Measurements from ENCODE around the gene ZHX3.
A peak's percentile ranks its signal among the peaks of the same experiment; 100 is the strongest.

The ZHX3 gene

GRCh38 chr20:41174373-41174772 is 143.2 kb downstream of the ZHX3 start:
- no peak for DNase-seq (ENCODE audit: low spot score)
- Histone ChIP-seq H4K91ac (ENCODE audit: low read depth, low read length, poor library complexity) (no peak overlapping the region), H3K4me1 (ENCODE audit: control insufficient read depth in 2 of 2, insufficient read depth in 1 of 2, low read depth in 1 of 2, low read length in 2 of 2) (peaks cover 6 to 22% of the 10 kb centered on the region in 2 donors), H3K27me3 (ENCODE audit: control insufficient read depth in 3 of 3, insufficient read depth in 3 of 3, low read depth in 1 of 3, low read length in 3 of 3) (no peaks in the 10 kb centered on the region), H2AFZ (ENCODE audit: low read length) (no peak overlapping the region), H2BK15ac (ENCODE audit: low read length) (no peak overlapping the region), H3K27ac (replicated peaks; ENCODE audit: low read length) (peak overlapping the region; percentile 17), H3K14ac (ENCODE audit: low read length) (no peak overlapping the region), H3K23ac (ENCODE audit: low read depth, low read length, poor library complexity) (no peak overlapping the region), H3K4me3 (ENCODE audit: low read length in 2 of 2) (no peak overlapping the region), H2BK12ac (ENCODE audit: low read length) (no peak overlapping the region), H3K9me3 (replicated peaks in 1 of 2; ENCODE audit: control insufficient read depth in 2 of 2, insufficient read depth in 1 of 2, low read depth in 1 of 2, low read length in 2 of 2) (no peaks in the 10 kb centered on the region), H4K8ac (ENCODE audit: low read depth, low read length) (no peak overlapping the region), H3K9ac (ENCODE audit: low read depth, low read length, poor library complexity) (no peak overlapping the region), H3K36me3 (replicated peaks in 1 of 2; ENCODE audit: control insufficient read depth in 2 of 2, insufficient read depth in 2 of 2, low read length in 2 of 2) (peaks cover 66 to 97% of the 10 kb centered on the region in 2 donors), H2AK5ac (ENCODE audit: low read depth, low read length) (no peak overlapping the region), H3K4ac (ENCODE audit: low read length) (no peak overlapping the region), H3K79me1 (ENCODE audit: low read depth, low read length) (no peaks in the 10 kb centered on the region), H3K18ac (ENCODE audit: low read length) (no peak overlapping the region), H2BK5ac (ENCODE audit: low read length) (no peak overlapping the region), H3K4me2 (ENCODE audit: insufficient read depth, low read length, poor library complexity, severe bottlenecking) (no peak overlapping the region), H2BK120ac (ENCODE audit: low read depth, low read length) (no peak overlapping the region)
- no CpG with 5 or more reads among the region's 10 CpGs for WGBS, 2 donors (ENCODE audit: extremely low coverage in 2 of 2, insufficient read length in 2 of 2, insufficient replicate concordance in 1 of 2)

- Histone ChIP-seq H2AFZ (ENCODE audit: low read length) (no peak overlapping the region), H3K9ac (ENCODE audit: low read depth, low read length, poor library complexity) (no peak overlapping the region), H3K27me3 (ENCODE audit: control insufficient read depth in 3 of 3, insufficient read depth in 3 of 3, low read depth in 1 of 3, low read length in 3 of 3) (no peaks in the 10 kb centered on the region), H4K91ac (ENCODE audit: low read depth, low read length, poor library complexity) (no peak overlapping the region), H2BK15ac (ENCODE audit: low read length) (no peak overlapping the region), H2BK5ac (ENCODE audit: low read length) (peak overlapping the region; percentile 4), H3K18ac (ENCODE audit: low read length) (peak overlapping the region; percentile 66), H3K36me3 (replicated peaks in 1 of 2; ENCODE audit: control insufficient read depth in 2 of 2, insufficient read depth in 2 of 2, low read length in 2 of 2) (peaks cover 72 to 97% of the 10 kb centered on the region in 2 donors), H3K4me2 (ENCODE audit: insufficient read depth, low read length, poor library complexity, severe bottlenecking) (no peak overlapping the region), H3K4me3 (ENCODE audit: low read length in 2 of 2) (peak overlapping the region in 1 of 2 donors; percentile 49), H3K27ac (replicated peaks; ENCODE audit: low read length) (peak overlapping the region; percentile 19), H3K4me1 (ENCODE audit: control insufficient read depth in 2 of 2, insufficient read depth in 1 of 2, low read depth in 1 of 2, low read length in 2 of 2) (peaks cover 6 to 19% of the 10 kb centered on the region in 2 donors), H2BK12ac (ENCODE audit: low read length) (no peak overlapping the region), H2BK120ac (ENCODE audit: low read depth, low read length) (no peak overlapping the region), H2AK5ac (ENCODE audit: low read depth, low read length) (no peak overlapping the region), H3K23ac (ENCODE audit: low read depth, low read length, poor library complexity) (no peak overlapping the region), H3K79me1 (ENCODE audit: low read depth, low read length) (no peaks in the 10 kb centered on the region), H3K14ac (ENCODE audit: low read length) (no peak overlapping the region), H3K9me3 (replicated peaks in 1 of 2; ENCODE audit: control insufficient read depth in 2 of 2, insufficient read depth in 1 of 2, low read depth in 1 of 2, low read length in 2 of 2) (no peaks in the 10 kb centered on the region), H4K8ac (ENCODE audit: low read depth, low read length) (no peak overlapping the region), H3K4ac (ENCODE audit: low read length) (no peak overlapping the region)
- DNase-seq (ENCODE audit: low spot score), result no peak
- WGBS, 2 donors (ENCODE audit: extremely low coverage in 2 of 2, insufficient read length in 2 of 2, insufficient replicate concordance in 1 of 2), result no CpG with 5 or more reads among the region's 13 CpGs
Observed at GRCh38 chr20:41173791-41174341, 143.7 kb downstream of the ZHX3 start.

- no CpG with 5 or more reads among the region's 9 CpGs for WGBS, 2 donors (ENCODE audit: extremely low coverage in 2 of 2, insufficient read length in 2 of 2, insufficient replicate concordance in 1 of 2)
- no peak overlapping the region for H2BK12ac ChIP-seq (ENCODE audit: low read length)
- H3K18ac ChIP-seq (ENCODE audit: low read length), result peak overlapping the region; percentile 29
- H3K4me3 ChIP-seq (ENCODE audit: low read length in 2 of 2), result no peak overlapping the region
- no peak overlapping the region for H2AFZ ChIP-seq (ENCODE audit: low read length)
- no peak overlapping the region for H2BK15ac ChIP-seq (ENCODE audit: low read length)
- peak; percentile 69 for DNase-seq (ENCODE audit: low spot score)
- no peaks in the 10 kb centered on the region for H3K79me1 ChIP-seq (ENCODE audit: low read depth, low read length)
- peak overlapping the region; percentile 4 for H2BK5ac ChIP-seq (ENCODE audit: low read length)
- H4K8ac ChIP-seq (ENCODE audit: low read depth, low read length), result no peak overlapping the region
- H3K9me3 ChIP-seq (replicated peaks in 1 of 2; ENCODE audit: control insufficient read depth in 2 of 2, insufficient read depth in 1 of 2, low read depth in 1 of 2, low read length in 2 of 2), result no peaks in the 10 kb centered on the region
- no peak overlapping the region for H3K27ac ChIP-seq (replicated peaks; ENCODE audit: low read length)
- H3K4me2 ChIP-seq (ENCODE audit: insufficient read depth, low read length, poor library complexity, severe bottlenecking), result no peak overlapping the region
- no peak overlapping the region for H2BK120ac ChIP-seq (ENCODE audit: low read depth, low read length)
- H3K27me3 ChIP-seq (ENCODE audit: control insufficient read depth in 3 of 3, insufficient read depth in 3 of 3, low read depth in 1 of 3, low read length in 3 of 3), result no peaks in the 10 kb centered on the region
- H3K4me1 ChIP-seq (ENCODE audit: control insufficient read depth in 2 of 2, insufficient read depth in 1 of 2, low read depth in 1 of 2, low read length in 2 of 2), result peaks cover 0 to 16% of the 10 kb centered on the region in 2 donors
- H3K9ac ChIP-seq (ENCODE audit: low read depth, low read length, poor library complexity), result no peak overlapping the region
- peaks cover 78 to 97% of the 10 kb centered on the region in 2 donors for H3K36me3 ChIP-seq (replicated peaks in 1 of 2; ENCODE audit: control insufficient read depth in 2 of 2, insufficient read depth in 2 of 2, low read length in 2 of 2)
- no peak overlapping the region for H3K14ac ChIP-seq (ENCODE audit: low read length)
- H3K23ac ChIP-seq (ENCODE audit: low read depth, low read length, poor library complexity), result no peak overlapping the region
- no peak overlapping the region for H3K4ac ChIP-seq (ENCODE audit: low read length)
- no peak overlapping the region for H2AK5ac ChIP-seq (ENCODE audit: low read depth, low read length)
- H4K91ac ChIP-seq (ENCODE audit: low read depth, low read length, poor library complexity), result no peak overlapping the region
Observed at GRCh38 chr20:41173161-41173721, 144.3 kb downstream of the ZHX3 start.

GRCh38 chr20:41172296-41173140 is 145.0 kb downstream of the ZHX3 start:
- Histone ChIP-seq H2BK15ac (ENCODE audit: low read length) (no peak overlapping the region), H3K27ac (replicated peaks; ENCODE audit: low read length) (no peak overlapping the region), H3K4me3 (ENCODE audit: low read length in 2 of 2) (no peak overlapping the region), H3K4me1 (ENCODE audit: control insufficient read depth in 2 of 2, insufficient read depth in 1 of 2, low read depth in 1 of 2, low read length in 2 of 2) (peaks cover 0 to 16% of the 10 kb centered on the region in 2 donors), H2BK12ac (ENCODE audit: low read length) (no peak overlapping the region), H3K23ac (ENCODE audit: low read depth, low read length, poor library complexity) (peak overlapping the region; percentile 47), H3K4ac (ENCODE audit: low read length) (no peak overlapping the region), H3K36me3 (replicated peaks in 1 of 2; ENCODE audit: control insufficient read depth in 2 of 2, insufficient read depth in 2 of 2, low read length in 2 of 2) (peaks cover 84 to 97% of the 10 kb centered on the region in 2 donors), H3K18ac (ENCODE audit: low read length) (no peak overlapping the region), H2BK120ac (ENCODE audit: low read depth, low read length) (no peak overlapping the region), H4K8ac (ENCODE audit: low read depth, low read length) (no peak overlapping the region), H2AFZ (ENCODE audit: low read length) (no peak overlapping the region), H2BK5ac (ENCODE audit: low read length) (no peak overlapping the region), H2AK5ac (ENCODE audit: low read depth, low read length) (no peak overlapping the region), H4K91ac (ENCODE audit: low read depth, low read length, poor library complexity) (no peak overlapping the region), H3K27me3 (ENCODE audit: control insufficient read depth in 3 of 3, insufficient read depth in 3 of 3, low read depth in 1 of 3, low read length in 3 of 3) (no peaks in the 10 kb centered on the region), H3K9ac (ENCODE audit: low read depth, low read length, poor library complexity) (peak overlapping the region; percentile 5), H3K14ac (ENCODE audit: low read length) (no peak overlapping the region), H3K79me1 (ENCODE audit: low read depth, low read length) (no peaks in the 10 kb centered on the region), H3K4me2 (ENCODE audit: insufficient read depth, low read length, poor library complexity, severe bottlenecking) (no peak overlapping the region), H3K9me3 (replicated peaks in 1 of 2; ENCODE audit: control insufficient read depth in 2 of 2, insufficient read depth in 1 of 2, low read depth in 1 of 2, low read length in 2 of 2) (no peaks in the 10 kb centered on the region)
- no peak for DNase-seq (ENCODE audit: low spot score)
- WGBS, 2 donors (ENCODE audit: extremely low coverage in 2 of 2, insufficient read length in 2 of 2, insufficient replicate concordance in 1 of 2), result no CpG with 5 or more reads among the region's 18 CpGs
